ENCODE data around the gene TMEM150C. TPM values are rescaled to one million over a fixed set of nuclear protein-coding genes. Genes with fewer than 3 reads are reported as not detected.

The TMEM150C gene
- total RNA-seq, 1 experiment from 2014 or later = 1.8 TPM

DNA sequence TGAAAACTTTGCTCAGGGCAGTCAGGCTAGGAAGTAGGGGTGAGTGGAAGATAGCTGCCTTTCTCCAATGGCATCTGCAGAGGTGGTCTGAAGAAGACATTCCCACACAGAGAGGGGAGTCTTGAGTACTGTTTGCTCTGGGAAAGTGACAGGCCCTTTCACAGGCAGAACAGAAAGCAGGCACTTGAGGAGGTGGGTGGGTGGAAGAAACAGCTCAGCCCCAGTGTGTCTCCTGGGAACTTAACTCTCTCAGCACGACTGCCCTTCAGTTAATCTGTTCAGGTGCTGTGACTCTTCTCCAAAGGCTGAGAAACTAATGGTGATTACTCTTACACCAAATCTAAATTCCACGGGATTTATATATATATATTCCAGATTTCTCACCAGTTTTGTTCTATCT lies 103.1 kb downstream of the TMEM150C start:
- no peak for DNase-seq (ENCODE audit: low read depth, low spot score)
- Histone ChIP-seq H3K27me3 (ENCODE audit: control insufficient read depth, insufficient read depth, low read length) (no peaks in the 10 kb centered on the region), H3K27ac (ENCODE audit: low read length) (no peak overlapping the region), H3K9me3 (ENCODE audit: control insufficient read depth, insufficient read depth, low read depth, low read length) (no peaks in the 10 kb centered on the region), H3K36me3 (ENCODE audit: control insufficient read depth, insufficient read depth, low read length) (peaks cover 6% of the 10 kb centered on the region; the same call in 1 of the 2 replicates), H3K4me3 (ENCODE audit: low read depth in 2 of 2, low read length in 2 of 2) (no peak overlapping the region), H3K4me1 (ENCODE audit: control insufficient read depth, insufficient read depth, low read length) (no peaks in the 10 kb centered on the region)
- in situ Hi-C loops (cut with HindIII; ENCODE audit: low pct_unique_long_range_greater_than_20kb, low sequenced_read_pairs) = no loop called here
- intact Hi-C loops (cut with micrococcal nuclease; ENCODE audit: unreplicated experiment) = no loop called here
- POLR2A ChIA-PET = no interaction called here
- CTCF ChIA-PET = no interaction called here
- BruUV-seq (replicated peaks) = no TSS peak
- ATAC-seq = no peak
- TF ChIP-seq, protein P1, sequence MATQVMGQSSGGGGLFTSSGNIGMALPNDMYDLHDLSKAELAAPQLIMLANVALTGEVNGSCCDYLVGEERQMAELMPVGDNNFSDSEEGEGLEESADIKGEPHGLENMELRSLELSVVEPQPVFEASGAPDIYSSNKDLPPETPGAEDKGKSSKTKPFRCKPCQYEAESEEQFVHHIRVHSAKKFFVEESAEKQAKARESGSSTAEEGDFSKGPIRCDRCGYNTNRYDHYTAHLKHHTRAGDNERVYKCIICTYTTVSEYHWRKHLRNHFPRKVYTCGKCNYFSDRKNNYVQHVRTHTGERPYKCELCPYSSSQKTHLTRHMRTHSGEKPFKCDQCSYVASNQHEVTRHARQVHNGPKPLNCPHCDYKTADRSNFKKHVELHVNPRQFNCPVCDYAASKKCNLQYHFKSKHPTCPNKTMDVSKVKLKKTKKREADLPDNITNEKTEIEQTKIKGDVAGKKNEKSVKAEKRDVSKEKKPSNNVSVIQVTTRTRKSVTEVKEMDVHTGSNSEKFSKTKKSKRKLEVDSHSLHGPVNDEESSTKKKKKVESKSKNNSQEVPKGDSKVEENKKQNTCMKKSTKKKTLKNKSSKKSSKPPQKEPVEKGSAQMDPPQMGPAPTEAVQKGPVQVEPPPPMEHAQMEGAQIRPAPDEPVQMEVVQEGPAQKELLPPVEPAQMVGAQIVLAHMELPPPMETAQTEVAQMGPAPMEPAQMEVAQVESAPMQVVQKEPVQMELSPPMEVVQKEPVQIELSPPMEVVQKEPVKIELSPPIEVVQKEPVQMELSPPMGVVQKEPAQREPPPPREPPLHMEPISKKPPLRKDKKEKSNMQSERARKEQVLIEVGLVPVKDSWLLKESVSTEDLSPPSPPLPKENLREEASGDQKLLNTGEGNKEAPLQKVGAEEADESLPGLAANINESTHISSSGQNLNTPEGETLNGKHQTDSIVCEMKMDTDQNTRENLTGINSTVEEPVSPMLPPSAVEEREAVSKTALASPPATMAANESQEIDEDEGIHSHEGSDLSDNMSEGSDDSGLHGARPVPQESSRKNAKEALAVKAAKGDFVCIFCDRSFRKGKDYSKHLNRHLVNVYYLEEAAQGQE (IDR thresholded peaks at IDR 0.05; ENCODE audit: insufficient read depth in 1 of 2, low read depth in 2 of 2, low read length in 1 of 2) = no peak
- TF ChIP-seq POLR2AphosphoS5 (IDR thresholded peaks at IDR 0.05; ENCODE audit: low read depth, low read length) = no peak
- TF ChIP-seq SIN3A (IDR thresholded peaks at IDR 0.05; ENCODE audit: borderline replicate concordance, insufficient read depth, low read depth, low read length) = no peak
- TF ChIP-seq, protein P2, sequence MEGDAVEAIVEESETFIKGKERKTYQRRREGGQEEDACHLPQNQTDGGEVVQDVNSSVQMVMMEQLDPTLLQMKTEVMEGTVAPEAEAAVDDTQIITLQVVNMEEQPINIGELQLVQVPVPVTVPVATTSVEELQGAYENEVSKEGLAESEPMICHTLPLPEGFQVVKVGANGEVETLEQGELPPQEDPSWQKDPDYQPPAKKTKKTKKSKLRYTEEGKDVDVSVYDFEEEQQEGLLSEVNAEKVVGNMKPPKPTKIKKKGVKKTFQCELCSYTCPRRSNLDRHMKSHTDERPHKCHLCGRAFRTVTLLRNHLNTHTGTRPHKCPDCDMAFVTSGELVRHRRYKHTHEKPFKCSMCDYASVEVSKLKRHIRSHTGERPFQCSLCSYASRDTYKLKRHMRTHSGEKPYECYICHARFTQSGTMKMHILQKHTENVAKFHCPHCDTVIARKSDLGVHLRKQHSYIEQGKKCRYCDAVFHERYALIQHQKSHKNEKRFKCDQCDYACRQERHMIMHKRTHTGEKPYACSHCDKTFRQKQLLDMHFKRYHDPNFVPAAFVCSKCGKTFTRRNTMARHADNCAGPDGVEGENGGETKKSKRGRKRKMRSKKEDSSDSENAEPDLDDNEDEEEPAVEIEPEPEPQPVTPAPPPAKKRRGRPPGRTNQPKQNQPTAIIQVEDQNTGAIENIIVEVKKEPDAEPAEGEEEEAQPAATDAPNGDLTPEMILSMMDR (IDR thresholded peaks at IDR 0.05) = no peak
- no peak for TF ChIP-seq TCF7L2 (IDR thresholded peaks at IDR 0.05; ENCODE audit: low read depth, low read length)

DNA sequence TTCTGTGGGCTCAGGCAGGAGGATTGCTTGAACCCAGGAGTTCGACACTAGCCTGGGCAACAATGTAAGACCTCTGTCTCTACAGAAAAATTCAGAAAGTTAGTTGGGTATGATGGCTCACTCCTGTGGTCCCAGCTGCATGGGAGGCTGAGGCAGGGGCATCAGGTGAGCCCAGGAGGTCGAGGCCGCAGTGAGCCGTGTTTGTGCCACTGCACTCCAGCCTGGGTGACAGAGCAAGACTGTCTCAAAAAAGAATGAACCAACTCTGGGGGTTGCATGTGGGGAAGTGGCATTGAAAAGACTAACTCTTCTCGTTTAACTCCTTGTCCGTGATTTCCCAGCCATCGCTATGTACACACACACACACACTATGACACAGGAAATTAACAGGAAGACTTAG lies 104.5 kb downstream of the TMEM150C start:
- BruUV-seq (replicated peaks) = no TSS peak
- TF ChIP-seq SIN3A (IDR thresholded peaks at IDR 0.05; ENCODE audit: borderline replicate concordance, insufficient read depth, low read depth, low read length) (no peak), TCF7L2 (IDR thresholded peaks at IDR 0.05; ENCODE audit: low read depth, low read length) (no peak), POLR2AphosphoS5 (IDR thresholded peaks at IDR 0.05; ENCODE audit: low read depth, low read length) (no peak)
- TF ChIP-seq, protein P1 (IDR thresholded peaks at IDR 0.05; ENCODE audit: insufficient read depth in 1 of 2, low read depth in 2 of 2, low read length in 1 of 2) = no peak
- TF ChIP-seq, protein P2 (IDR thresholded peaks at IDR 0.05) = no peak
- intact Hi-C loops (cut with micrococcal nuclease; ENCODE audit: unreplicated experiment) (no loop called here), in situ Hi-C loops (cut with HindIII; ENCODE audit: low pct_unique_long_range_greater_than_20kb, low sequenced_read_pairs) (no loop called here)
- DNase-seq (ENCODE audit: low read depth, low spot score) (no peak), ATAC-seq (no peak)
- CTCF ChIA-PET = no interaction called here
- H3K27me3 ChIP-seq (ENCODE audit: control insufficient read depth, insufficient read depth, low read length) = no peaks in the 10 kb centered on the region
- POLR2A ChIA-PET = no interaction called here
- H3K9me3 ChIP-seq (ENCODE audit: control insufficient read depth, insufficient read depth, low read depth, low read length) = no peaks in the 10 kb centered on the region
- no peak overlapping the region for H3K27ac ChIP-seq (ENCODE audit: low read length)
- no peak overlapping the region for H3K4me3 ChIP-seq (ENCODE audit: low read depth in 2 of 2, low read length in 2 of 2)
- H3K36me3 ChIP-seq (ENCODE audit: control insufficient read depth, insufficient read depth, low read length) = peaks cover 9% of the 10 kb centered on the region; the same call in 1 of the 2 replicates
- H3K4me1 ChIP-seq (ENCODE audit: control insufficient read depth, insufficient read depth, low read length) = no peaks in the 10 kb centered on the region
